HG03457 (cell line): ENCODE measurements around the gene MBLAC1.
A peak's percentile ranks its signal among the peaks of the same experiment; 100 is the strongest.

Experiments used
- ATAC-seq: cut with Tn5 transposase; IDR thresholded peaks from one replicate; pipeline ENCODE4 v1.9.1; 2021; ENCODE audit warnings: moderate number of reproducible peaks; ENCODE audit not compliant: unreplicated experiment

Gene MBLAC1

DNA sequence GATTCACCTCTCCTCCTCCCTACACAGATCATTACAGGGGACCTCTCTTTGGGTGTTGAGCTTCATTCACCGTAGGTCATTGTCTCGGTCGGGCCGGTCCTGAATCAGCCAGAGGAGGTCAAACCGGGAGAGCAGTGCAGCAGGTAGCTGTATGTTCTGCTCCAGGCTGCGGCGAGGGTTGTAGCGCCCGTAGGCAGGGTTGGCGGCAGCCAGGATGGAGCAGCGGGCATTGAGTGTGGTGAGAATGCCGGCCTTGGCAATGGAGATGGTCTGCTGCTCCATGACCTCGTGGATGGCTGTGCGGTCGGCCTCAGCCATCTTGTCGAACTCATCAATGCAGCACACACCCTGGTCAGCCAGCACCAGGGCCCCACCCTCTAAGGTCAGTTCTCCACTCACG, 31.1 kb upstream of the MBLAC1 start:
- ATAC-seq: no peak

DNA sequence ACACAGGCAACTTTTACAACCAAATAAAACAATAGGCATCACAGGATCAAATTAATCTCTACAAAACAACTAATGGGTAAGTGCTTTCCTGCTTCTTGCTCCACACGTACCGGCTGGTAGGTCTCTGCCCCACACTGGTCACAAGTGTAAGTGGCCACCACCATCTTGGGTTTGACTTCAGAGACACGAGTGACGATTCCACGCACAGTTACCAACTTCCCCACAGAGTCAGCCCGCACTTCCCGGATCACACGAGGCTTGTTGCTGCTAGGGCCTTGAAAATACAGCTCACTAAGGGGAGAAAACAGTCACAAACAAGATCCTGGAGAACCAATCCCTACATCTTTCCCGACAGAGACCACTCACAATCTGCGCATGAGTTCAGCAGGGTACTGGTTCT, 27.9 kb upstream of the MBLAC1 start:
- ATAC-seq: no peak

GRCh38 chr7:100099452-100099851, 27.3 kb upstream of the MBLAC1 start:
- ATAC-seq: no peak

- peak; percentile 36 for ATAC-seq
These were observed 26.2 kb upstream of the MBLAC1 start for GRCh38 chr7:100100420-100101015.

DNA sequence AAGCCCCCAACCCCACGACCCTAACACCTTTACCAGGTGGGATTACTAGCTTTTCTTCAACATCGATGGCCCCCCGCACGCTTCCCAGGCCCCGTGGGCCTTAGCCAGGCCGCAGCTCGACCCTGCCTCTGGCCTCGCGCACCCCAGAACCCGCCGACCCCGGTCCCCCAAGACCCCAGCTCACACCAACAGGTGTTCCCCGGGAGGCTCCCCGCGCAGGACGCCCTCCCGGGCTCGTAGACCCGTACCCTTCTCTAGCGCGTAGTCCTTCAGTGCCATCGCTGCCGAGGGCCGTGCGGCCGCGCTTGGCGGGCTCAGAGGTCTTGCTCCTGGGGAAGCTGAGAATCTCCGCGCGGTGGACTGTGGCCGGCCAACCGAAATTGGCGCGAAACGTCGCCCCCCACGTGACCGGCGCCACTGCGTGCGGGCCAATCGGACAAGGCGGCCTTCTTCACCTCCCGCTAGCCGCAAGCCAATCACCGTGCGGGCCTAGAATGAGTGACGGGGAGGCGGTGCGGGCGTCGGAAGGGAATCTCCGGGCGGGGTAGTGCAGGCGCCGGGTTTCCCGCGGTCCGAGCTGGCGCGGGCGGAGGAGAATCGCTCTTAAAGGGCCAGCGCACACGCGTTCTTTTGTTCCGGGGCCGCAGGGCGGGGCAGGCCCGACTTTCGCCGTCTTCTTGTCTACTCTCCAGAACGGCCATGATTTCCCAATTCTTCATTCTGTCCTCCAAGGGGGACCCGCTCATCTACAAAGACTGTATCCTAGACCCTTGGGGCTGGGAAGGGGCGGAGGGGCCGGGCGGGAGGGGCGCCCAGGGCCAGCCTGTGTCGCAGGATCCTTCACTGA, 25.5 kb upstream of the MBLAC1 start, which contains the start of the genes AP4M1 and MCM7:
Gene AP4M1 (plus strand): TSS at position 628 of the 847 bp plus-strand sequence. CDS start 72 bp downstream, at position 700.
Gene MCM7 (minus strand): TSS at position 382 of the 847 bp plus-strand sequence. CDS start 103 bp downstream, at position 279.
- peak; percentile 69 for ATAC-seq

DNA sequence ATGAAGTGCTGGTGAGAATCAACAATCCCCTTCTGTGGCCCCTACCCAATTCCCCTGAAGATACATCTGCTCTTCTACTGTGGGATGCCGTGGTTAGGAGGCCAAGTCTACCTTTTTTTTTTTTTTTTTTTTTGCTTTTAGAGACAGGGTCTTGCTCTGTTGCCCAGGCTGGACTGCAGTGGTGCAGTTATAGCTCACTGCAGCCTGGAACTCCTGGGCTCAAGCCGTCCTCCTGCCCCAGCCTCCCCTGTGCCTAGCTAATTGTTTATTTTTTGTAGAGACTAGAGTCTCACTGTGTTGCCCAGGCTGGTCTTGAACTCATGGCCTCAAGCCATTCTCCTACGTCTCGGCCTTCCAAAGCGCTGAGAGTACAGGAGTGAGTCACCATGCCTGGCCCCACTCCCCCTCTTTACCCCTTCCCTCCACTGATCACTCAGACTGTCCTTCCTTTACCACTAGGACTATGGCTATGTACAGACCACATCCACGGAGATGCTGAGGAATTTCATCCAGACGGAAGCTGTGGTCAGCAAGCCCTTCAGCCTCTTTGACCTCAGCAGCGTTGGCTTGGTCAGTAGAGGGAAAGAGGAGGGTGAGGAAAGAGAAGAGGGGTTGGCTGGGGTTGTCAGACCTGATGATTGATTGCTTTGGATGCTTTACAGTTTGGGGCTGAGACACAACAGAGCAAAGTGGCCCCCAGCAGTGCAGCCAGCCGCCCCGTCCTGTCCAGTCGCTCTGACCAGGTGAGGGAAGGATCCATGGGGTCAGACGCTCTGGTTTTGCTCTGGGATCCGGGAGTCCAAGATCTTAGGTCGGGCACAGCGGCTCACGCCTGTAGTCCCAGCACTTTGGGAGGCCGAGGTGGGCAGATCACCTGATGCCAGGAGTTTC, 23.6 kb upstream of the MBLAC1 start:
- no peak for ATAC-seq

- no peak for ATAC-seq
These were observed 21.2 kb upstream of the MBLAC1 start for GRCh38 chr7:100105534-100105933.

- ATAC-seq: no peak
These were observed 20.1 kb upstream of the MBLAC1 start for GRCh38 chr7:100106633-100107032.

DNA sequence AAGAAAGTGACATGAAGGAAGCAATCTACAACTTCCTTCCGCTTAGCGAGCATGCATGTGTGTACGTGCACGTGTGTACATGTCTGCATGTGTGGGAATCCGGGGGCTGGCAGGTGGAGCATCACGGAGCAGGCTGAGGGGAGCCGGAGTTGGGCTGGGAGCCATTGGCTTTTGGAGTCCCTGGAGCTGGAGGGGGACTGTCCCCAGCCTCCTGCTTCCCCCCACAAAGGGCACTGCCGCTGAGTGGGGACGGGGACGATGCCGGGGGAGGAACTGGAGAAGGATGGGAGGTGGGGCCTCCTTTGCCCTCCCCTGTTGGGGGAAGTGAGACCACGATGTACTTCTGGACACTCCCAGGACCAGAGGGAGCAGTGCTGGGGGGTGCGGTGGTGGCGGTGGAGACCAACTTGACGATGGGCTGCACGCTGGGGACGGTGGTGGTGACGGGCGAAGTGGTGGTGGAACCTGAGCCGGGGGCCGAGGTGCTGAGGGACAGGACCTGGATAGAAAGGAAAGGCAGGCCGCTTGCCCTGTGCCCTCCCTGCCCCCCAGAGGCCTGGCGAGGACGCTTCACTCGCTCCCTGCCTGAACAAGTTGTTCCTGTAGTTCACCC, 19.5 kb upstream of the MBLAC1 start:
- no peak for ATAC-seq

DNA sequence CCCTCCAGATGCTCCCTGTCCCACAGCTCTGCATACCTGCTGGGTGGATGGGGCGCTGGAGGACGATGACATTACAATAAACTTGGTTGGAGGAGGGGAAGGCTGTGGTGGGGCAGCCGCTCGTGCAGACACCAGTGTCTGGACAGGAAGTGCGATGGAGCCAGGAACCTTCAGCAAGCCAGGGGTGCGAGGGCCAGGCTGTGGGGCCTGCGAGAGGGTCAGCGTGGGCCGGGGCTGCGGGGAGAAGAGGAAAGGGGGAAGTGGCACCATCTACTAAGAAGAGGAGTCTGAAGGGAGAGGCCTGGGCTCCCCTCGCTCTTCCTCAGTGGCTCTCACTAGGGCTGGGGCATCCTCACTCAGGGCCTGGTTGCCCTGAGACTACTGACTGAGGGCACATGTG, 18.9 kb upstream of the MBLAC1 start:
- no peak for ATAC-seq

DNA sequence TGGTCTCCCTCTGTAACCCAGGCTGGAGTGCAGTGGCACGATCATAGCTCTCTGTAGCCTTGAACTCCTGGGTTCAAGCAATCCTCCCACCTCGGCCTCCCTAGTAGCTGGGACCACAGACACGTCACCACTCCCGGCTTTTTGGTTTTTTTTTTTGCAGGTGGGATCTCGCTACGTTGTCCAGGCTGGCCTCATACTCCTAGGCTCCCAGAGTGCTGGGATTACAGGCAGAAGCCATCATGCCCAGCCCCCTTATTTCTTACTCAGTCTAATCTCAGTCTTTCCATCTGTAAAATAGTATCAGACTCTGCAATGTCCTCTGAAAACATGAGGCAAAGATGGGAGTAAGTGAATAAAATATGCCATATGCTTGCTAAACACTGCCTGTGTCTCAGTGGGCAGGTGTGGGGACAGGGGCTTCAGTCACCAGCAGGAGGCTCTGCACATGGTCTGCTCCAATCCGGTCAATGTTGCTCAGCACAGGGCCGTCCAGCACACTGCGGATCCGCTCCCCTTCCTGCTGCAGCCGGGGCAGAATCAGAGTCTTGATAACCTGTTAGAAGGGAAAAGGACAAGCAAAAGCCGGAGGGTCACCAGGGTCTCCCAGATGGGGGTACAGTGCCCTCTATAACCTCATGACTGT, 17.1 kb upstream of the MBLAC1 start:
- ATAC-seq: no peak

DNA sequence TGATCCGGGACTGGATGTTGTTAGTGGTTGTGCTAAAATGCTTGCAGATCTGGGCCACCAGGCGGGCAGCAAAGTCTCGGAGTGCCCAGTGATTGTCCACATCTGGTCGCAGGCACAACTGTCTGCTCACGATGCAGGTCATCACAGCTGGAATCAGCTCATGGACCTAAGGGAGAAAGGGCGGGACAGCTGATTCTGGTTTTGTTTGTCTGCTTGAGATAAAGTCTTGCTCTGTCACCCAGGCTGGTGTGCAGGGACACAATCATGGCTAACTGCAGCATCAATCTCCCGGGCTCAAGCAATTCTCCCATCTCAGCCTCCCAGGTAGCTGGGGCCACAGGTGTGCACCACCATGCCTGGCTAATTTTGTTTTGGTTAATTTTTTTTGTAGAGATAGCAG, 15.6 kb upstream of the MBLAC1 start:
- no peak for ATAC-seq

GRCh38 chr7:100111914-100112313, 14.9 kb upstream of the MBLAC1 start:
- no peak for ATAC-seq

DNA sequence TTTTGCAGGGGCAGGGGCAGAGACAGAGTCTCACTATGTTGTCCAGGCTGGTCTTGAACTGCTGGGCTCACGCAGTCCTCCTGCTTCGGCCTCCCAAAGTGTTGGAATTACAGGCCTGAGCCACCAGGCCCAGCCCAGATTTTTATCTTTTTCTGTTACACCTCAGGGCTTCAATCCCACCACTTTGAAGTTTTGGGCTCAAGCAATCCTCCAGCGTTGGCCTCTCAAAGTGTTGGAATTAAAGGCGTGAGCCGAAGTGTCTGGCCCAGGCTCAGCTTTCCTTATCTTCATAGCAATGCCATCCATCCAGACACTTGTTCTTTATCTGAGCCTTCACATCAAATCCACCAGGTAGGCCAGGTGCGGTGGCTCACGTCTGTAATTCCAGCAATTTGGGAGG, 11.7 kb upstream of the MBLAC1 start:
- ATAC-seq: no peak

GRCh38 chr7:100118388-100119071, 8.2 kb upstream of the MBLAC1 start:
- no peak for ATAC-seq

GRCh38 chr7:100119072-100119969, 7.4 kb upstream of the MBLAC1 start, which contains the start of the genes CNPY4 and TAF6:
CNPY4 (plus strand) TSS chr7:100119634; CDS start chr7:100119745, 111 bp downstream.
TAF6 (minus strand) TSS chr7:100119358; CDS start chr7:100114209, 5,149 bp downstream.
- peak; percentile 54 for ATAC-seq

GRCh38 chr7:100119970-100120732, 6.6 kb upstream of the MBLAC1 start:
- ATAC-seq: peak; percentile 12

- ATAC-seq: no peak
These were observed 6.1 kb upstream of the MBLAC1 start for GRCh38 chr7:100120733-100121036.
